ENCODE data around the gene TMOD1. TPM values are rescaled to one million over a fixed set of nuclear protein-coding genes. Genes with fewer than 3 reads are reported as not detected.

Gene TMOD1
- total and polyA plus RNA-seq, 2 of the 8 experiments (the other 6 are each of a cell fraction or from before 2014, with no cell fraction given): 0.17 to 0.88 TPM

- TF ChIP-seq CTCF (IDR thresholded peaks at IDR 0.05; ENCODE audit: control extremely low read depth in 1 of 3, insufficient read depth in 1 of 3, low read depth in 1 of 3, low read length in 3 of 3) (peak in 2 of 3 experiments; percentile 28 to 48; a peak in 3 of 4 replicates), KDM1A (IDR thresholded peaks at IDR 0.05; ENCODE audit: borderline replicate concordance, low read length) (no peak), RAD21 (IDR thresholded peaks at IDR 0.05 in 1 of 2, conservative IDR thresholded peaks at IDR 0.05 in 1 of 2; ENCODE audit: low read depth in 2 of 2, low read length in 2 of 2) (peak; percentile 67 to 70)
- H4K20me1 ChIP-seq (replicated peaks in 1 of 2; ENCODE audit: control insufficient read depth in 1 of 2, insufficient read depth in 2 of 2, low read length in 2 of 2): no peaks in the 10 kb centered on the region
- no peaks in the 10 kb centered on the region for H3K79me2 ChIP-seq (ENCODE audit: control insufficient read depth in 1 of 2, insufficient read depth in 2 of 2, low read length in 2 of 2)
- no peaks in the 10 kb centered on the region for H3K36me3 ChIP-seq (ENCODE audit: control insufficient read depth in 2 of 4, insufficient read depth in 4 of 4, low read length in 3 of 4)
- no peaks in the 10 kb centered on the region for H3K79me1 ChIP-seq (ENCODE audit: low read depth, low read length)
- no peak overlapping the region for H3K27ac ChIP-seq (ENCODE audit: low read depth, low read length)
- H3K27me3 ChIP-seq (replicated peaks in 1 of 4; ENCODE audit: control insufficient read depth in 3 of 4, extremely low read depth in 1 of 4, insufficient read depth in 3 of 4, low read length in 3 of 4): no peaks in the 10 kb centered on the region
- H3K14ac ChIP-seq (ENCODE audit: insufficient read length): no peak overlapping the region
- H4K8ac ChIP-seq (ENCODE audit: extremely low read depth, insufficient read depth, low read length): no peak overlapping the region
- no peak overlapping the region for H3K4me2 ChIP-seq (ENCODE audit: insufficient read depth in 1 of 2, low read depth in 2 of 2, low read length in 2 of 2)
- peak overlapping the region; percentile 11; the same call in 1 of the 2 replicates for H2AFZ ChIP-seq (ENCODE audit: low read length)
- H2BK20ac ChIP-seq (ENCODE audit: low read length): no peak overlapping the region
- H3K23ac ChIP-seq (ENCODE audit: insufficient read length): no peak overlapping the region
- H3K4me1 ChIP-seq (replicated peaks in 1 of 4; ENCODE audit: control insufficient read depth in 3 of 4, insufficient read depth in 4 of 4, low read length in 3 of 4): no peaks in the 10 kb centered on the region; a peak in 2 of 7 replicates
- peaks cover 3 to 4% of the 10 kb centered on the region in 2 experiments; a peak in 2 of 4 replicates for H3K9me3 ChIP-seq (ENCODE audit: insufficient read depth in 2 of 2, low read depth in 1 of 2, low read length in 1 of 2)
- WGBS, 2 experiments (ENCODE audit: extremely low coverage in 1 of 2, insufficient coverage in 1 of 2, insufficient read length in 1 of 2, insufficient replicate concordance in 2 of 2, low coverage in 1 of 2, low lambda C conversion rate in 2 of 2, missing lambda C conversion rate in 1 of 2): 89% methylated on average over 6 of the region's 6 CpGs; no CpG with 5 or more reads in 1 of the 2 experiments
- H3K4me3 ChIP-seq (ENCODE audit: extremely low read depth in 1 of 4, insufficient read depth in 2 of 4, low read depth in 3 of 4, low read length in 4 of 4): no peak overlapping the region
- no peak overlapping the region for H2AK5ac ChIP-seq (ENCODE audit: low read depth, low read length)
- no peaks in the 10 kb centered on the region for H3K23me2 ChIP-seq (ENCODE audit: low read depth, low read length)
- H3K4ac ChIP-seq (replicated peaks; ENCODE audit: insufficient read length, low read depth, low read length): no peak overlapping the region
- H3K56ac ChIP-seq (replicated peaks; ENCODE audit: insufficient read length, low read depth, low read length): no peak overlapping the region
- H4K5ac ChIP-seq (ENCODE audit: insufficient read length, low read depth, low read length): no peak overlapping the region
- FAIRE-seq (no peak), DNase-seq (ENCODE audit: low read depth in 1 of 2, low spot score in 2 of 2) (no peak)
- H3K18ac ChIP-seq (ENCODE audit: extremely low read depth, low read length): no peak overlapping the region
- no peak overlapping the region for H2BK15ac ChIP-seq (ENCODE audit: low read length)
- ChIA-PET POLR2A (ENCODE audit: partially characterized antibody) (interaction anchor here (1.0 kb wide), 1 partner anchor 64 kb away, joined by 3 read pairs; no protein-coding TSS in a partner anchor), CTCF (ENCODE audit: partially characterized antibody) (interaction anchor here (1.7 to 22.2 kb wide), 2 partner anchors 89 to 121 kb away, joined by 4 to 574 read pairs; no protein-coding TSS in a partner anchor)
- H2BK120ac ChIP-seq (replicated peaks; ENCODE audit: low read depth, low read length): no peak overlapping the region
- no peak overlapping the region for H4K91ac ChIP-seq (replicated peaks; ENCODE audit: insufficient read length, low read length)
- no peak overlapping the region for H2BK5ac ChIP-seq (ENCODE audit: low read depth, low read length)
- H2BK12ac ChIP-seq (ENCODE audit: low read depth, low read length): peak overlapping the region; percentile 55; the same call in 1 of the 2 replicates
- H3K9ac ChIP-seq (replicated peaks in 1 of 4; ENCODE audit: extremely low read depth in 1 of 4, low read depth in 3 of 4, low read length in 3 of 4): no peak overlapping the region
These were observed 90.1 kb downstream of the TMOD1 start for GRCh38 chr9:97591535-97591934.

All from H1 (cell line).